ENCODE measurements around the gene OXA1L.
"Not testable (repeated sequence)": the region's sequence is repeated elsewhere in the genome, so short reads cannot be mapped to it uniquely, and the experiment has no call there.

DNA sequence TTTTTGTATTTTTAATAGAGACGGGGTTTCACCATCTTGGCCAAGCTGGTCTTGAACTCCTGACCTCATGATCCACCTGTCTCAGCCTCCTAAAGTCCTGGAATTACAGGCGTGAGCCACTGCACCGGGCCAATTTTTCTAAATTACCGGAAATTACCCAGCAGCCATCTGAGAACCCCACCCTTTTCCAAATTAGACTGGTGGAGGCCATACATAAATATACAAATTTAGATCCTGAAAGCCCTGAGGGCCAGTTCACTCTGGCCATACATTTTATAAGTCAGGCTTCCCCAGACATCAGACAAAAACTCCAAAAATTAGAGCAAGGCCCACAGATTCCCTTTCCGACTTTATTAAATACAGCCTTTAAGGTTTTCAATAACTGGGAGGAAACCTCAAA is 34.4 kb upstream of the OXA1L start:
- TF ChIP-seq, protein P1, sequence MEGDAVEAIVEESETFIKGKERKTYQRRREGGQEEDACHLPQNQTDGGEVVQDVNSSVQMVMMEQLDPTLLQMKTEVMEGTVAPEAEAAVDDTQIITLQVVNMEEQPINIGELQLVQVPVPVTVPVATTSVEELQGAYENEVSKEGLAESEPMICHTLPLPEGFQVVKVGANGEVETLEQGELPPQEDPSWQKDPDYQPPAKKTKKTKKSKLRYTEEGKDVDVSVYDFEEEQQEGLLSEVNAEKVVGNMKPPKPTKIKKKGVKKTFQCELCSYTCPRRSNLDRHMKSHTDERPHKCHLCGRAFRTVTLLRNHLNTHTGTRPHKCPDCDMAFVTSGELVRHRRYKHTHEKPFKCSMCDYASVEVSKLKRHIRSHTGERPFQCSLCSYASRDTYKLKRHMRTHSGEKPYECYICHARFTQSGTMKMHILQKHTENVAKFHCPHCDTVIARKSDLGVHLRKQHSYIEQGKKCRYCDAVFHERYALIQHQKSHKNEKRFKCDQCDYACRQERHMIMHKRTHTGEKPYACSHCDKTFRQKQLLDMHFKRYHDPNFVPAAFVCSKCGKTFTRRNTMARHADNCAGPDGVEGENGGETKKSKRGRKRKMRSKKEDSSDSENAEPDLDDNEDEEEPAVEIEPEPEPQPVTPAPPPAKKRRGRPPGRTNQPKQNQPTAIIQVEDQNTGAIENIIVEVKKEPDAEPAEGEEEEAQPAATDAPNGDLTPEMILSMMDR (conservative IDR thresholded peaks at IDR 0.05) = not testable (repeated sequence)
- TF ChIP-seq ZFX (IDR thresholded peaks at IDR 0.05) = not testable (repeated sequence)
